ENCODE results near the gene USP9Y.

The USP9Y gene

GRCh38 chrY:12744091-12744490 is 43.1 kb downstream of the USP9Y start:
- Histone ChIP-seq H3K4me2 (ENCODE audit: low read depth, low read length, poor library complexity, severe bottlenecking) (no peak overlapping the region), H3K9me2 (replicated peaks; ENCODE audit: insufficient read depth, low read length) (no peaks in the 10 kb centered on the region), H3K27ac (ENCODE audit: low read depth, low read length) (no peak overlapping the region), H3K9ac (ENCODE audit: low read length) (no peak overlapping the region), H3K4me3 (ENCODE audit: insufficient read depth, low read length, poor library complexity, severe bottlenecking) (no peak overlapping the region), H3K9me3 (ENCODE audit: insufficient read depth, low read length) (no peaks in the 10 kb centered on the region), H2AFZ (ENCODE audit: low read depth, low read length, severe bottlenecking) (no peak overlapping the region), H3F3A (ENCODE audit: insufficient read depth) (no peaks in the 10 kb centered on the region), H3K79me2 (ENCODE audit: insufficient read depth, low read length) (no peaks in the 10 kb centered on the region), H4K20me1 (ENCODE audit: low read depth, low read length) (no peaks in the 10 kb centered on the region), H3K36me3 (ENCODE audit: low read length) (no peaks in the 10 kb centered on the region), H3K27me3 (ENCODE audit: low read length) (no peaks in the 10 kb centered on the region)
- TF ChIP-seq EZH2phosphoT487 (conservative IDR thresholded peaks at IDR 0.05; ENCODE audit: low read length) = no peak
- TF ChIP-seq CTCF (IDR thresholded peaks at IDR 0.05; ENCODE audit: insufficient read depth, low read length, poor library complexity, severe bottlenecking) = no peak

- Histone ChIP-seq H3K27me3 (ENCODE audit: low read length) (no peaks in the 10 kb centered on the region), H3K4me2 (ENCODE audit: low read depth, low read length, poor library complexity, severe bottlenecking) (no peak overlapping the region), H3F3A (ENCODE audit: insufficient read depth) (no peaks in the 10 kb centered on the region), H3K9ac (ENCODE audit: low read length) (no peak overlapping the region), H3K4me3 (ENCODE audit: insufficient read depth, low read length, poor library complexity, severe bottlenecking) (no peak overlapping the region), H3K27ac (ENCODE audit: low read depth, low read length) (no peak overlapping the region), H3K9me2 (replicated peaks; ENCODE audit: insufficient read depth, low read length) (no peaks in the 10 kb centered on the region), H3K79me2 (ENCODE audit: insufficient read depth, low read length) (no peaks in the 10 kb centered on the region), H2AFZ (ENCODE audit: low read depth, low read length, severe bottlenecking) (no peak overlapping the region), H4K20me1 (ENCODE audit: low read depth, low read length) (no peaks in the 10 kb centered on the region), H3K9me3 (ENCODE audit: insufficient read depth, low read length) (no peaks in the 10 kb centered on the region), H3K36me3 (ENCODE audit: low read length) (no peaks in the 10 kb centered on the region)
- TF ChIP-seq CTCF (IDR thresholded peaks at IDR 0.05; ENCODE audit: insufficient read depth, low read length, poor library complexity, severe bottlenecking) (no peak), EZH2phosphoT487 (conservative IDR thresholded peaks at IDR 0.05; ENCODE audit: low read length) (no peak)
Observed at GRCh38 chrY:12749293-12749692, 48.3 kb downstream of the USP9Y start.

- Histone ChIP-seq H3K4me2 (ENCODE audit: low read depth, low read length, poor library complexity, severe bottlenecking) (no peak overlapping the region), H3F3A (ENCODE audit: insufficient read depth) (no peaks in the 10 kb centered on the region), H4K20me1 (ENCODE audit: low read depth, low read length) (no peaks in the 10 kb centered on the region), H3K9me3 (ENCODE audit: insufficient read depth, low read length) (no peaks in the 10 kb centered on the region), H3K27me3 (ENCODE audit: low read length) (no peaks in the 10 kb centered on the region), H3K9ac (ENCODE audit: low read length) (no peak overlapping the region), H3K36me3 (ENCODE audit: low read length) (no peaks in the 10 kb centered on the region), H2AFZ (ENCODE audit: low read depth, low read length, severe bottlenecking) (no peak overlapping the region), H3K27ac (ENCODE audit: low read depth, low read length) (no peak overlapping the region), H3K9me2 (replicated peaks; ENCODE audit: insufficient read depth, low read length) (no peaks in the 10 kb centered on the region), H3K4me3 (ENCODE audit: insufficient read depth, low read length, poor library complexity, severe bottlenecking) (no peak overlapping the region), H3K79me2 (ENCODE audit: insufficient read depth, low read length) (no peaks in the 10 kb centered on the region)
- TF ChIP-seq EZH2phosphoT487 (conservative IDR thresholded peaks at IDR 0.05; ENCODE audit: low read length) (no peak), CTCF (IDR thresholded peaks at IDR 0.05; ENCODE audit: insufficient read depth, low read length, poor library complexity, severe bottlenecking) (no peak)
Observed at GRCh38 chrY:12752856-12753255, 51.8 kb downstream of the USP9Y start.

All from SU-DHL-6 (cell line).